GM23338 (cell line): ENCODE data around the gene DLGAP4. TPM values are rescaled to one million over a fixed set of nuclear protein-coding genes. Genes with fewer than 3 reads are reported as not detected.

Source experiments
- ATAC-seq: fragments of 200-7000 bp; cut with Tn5 transposase; 3 replicates; pipeline ENCODE4 v1.9.1; 2020
- DNase-seq: peaks from one replicate; pipeline ENCODE4 v3.0.0-alpha.2; 2015; ENCODE audit warnings: low spot score
- H2AFZ ChIP-seq: fragments of 200-600 bp; sonication (generic); 2 replicates; pipeline ENCODE4 v1.8.0; 2016; ENCODE audit warnings: antibody characterized with exemption, mild to moderate bottlenecking, moderate library complexity
- H3F3A ChIP-seq: fragments of 200-600 bp; sonication (generic); replicated peaks from 2 replicates; pipeline ENCODE4 v1.8.0; 2017; ENCODE audit warnings: antibody characterized with exemption, mixed run types, low read depth
- H3K27ac ChIP-seq: fragments of 200-600 bp; sonication (generic); 2 replicates; pipeline ENCODE4 v1.6.1; 2016; ENCODE audit warnings: low read depth
- H3K27me3 ChIP-seq: fragments of 200-600 bp; sonication (generic); 2 replicates; pipeline ENCODE4 v1.8.0; 2016; ENCODE audit warnings: mild to moderate bottlenecking, mixed run types, moderate library complexity; ENCODE audit not compliant: insufficient read depth
- H3K36me3 ChIP-seq: fragments of 200-600 bp; sonication (generic); 2 replicates; pipeline ENCODE4 v1.8.0; 2016; ENCODE audit warnings: mild to moderate bottlenecking; ENCODE audit not compliant: insufficient read depth
- H3K4me1 ChIP-seq: fragments of 200-600 bp; sonication (generic); 2 replicates; pipeline ENCODE4 v1.8.0; 2016; ENCODE audit warnings: mild to moderate bottlenecking, moderate library complexity; ENCODE audit not compliant: insufficient read depth
- H3K4me2 ChIP-seq: fragments of 200-600 bp; sonication (generic); 2 replicates; pipeline ENCODE4 v1.7.1; 2017; ENCODE audit warnings: mixed run types
- H3K4me3 ChIP-seq: fragments of 200-600 bp; sonication (generic); 2 replicates; pipeline ENCODE4 v1.6.1; 2016; ENCODE audit warnings: mixed run types
- H3K79me2 ChIP-seq: fragments of 200-600 bp; sonication (generic); replicated peaks from 2 replicates; pipeline ENCODE4 v1.8.0; 2017; ENCODE audit warnings: mild to moderate bottlenecking; ENCODE audit not compliant: insufficient read depth
- H3K9me2 ChIP-seq: fragments of 200-600 bp; sonication (generic); 2 replicates; pipeline ENCODE4 v1.8.0; 2017; ENCODE audit not compliant: insufficient read depth
- H4K20me1 ChIP-seq: fragments of 200-600 bp; sonication (generic); replicated peaks from 2 replicates; pipeline ENCODE4 v1.8.0; 2017; ENCODE audit warnings: mild to moderate bottlenecking; ENCODE audit not compliant: insufficient read depth
- H3K27ac Mint-ChIP-seq: 2 replicates; pipeline ENCODE4 v1.8.0; 2020; ENCODE audit warnings: inconsistent platforms, mild to moderate bottlenecking, moderate library complexity, mixed read lengths
- H3K27me3 Mint-ChIP-seq: 3 replicates; pipeline ENCODE4 v1.8.0; 2022; ENCODE audit warnings: low read depth, mild to moderate bottlenecking, moderate library complexity, mixed read lengths, inconsistent platforms; ENCODE audit not compliant: insufficient read depth, poor library complexity
- H3K36me3 Mint-ChIP-seq: 3 replicates; pipeline ENCODE4 v1.8.0; 2021; ENCODE audit warnings: low read depth, mild to moderate bottlenecking, inconsistent platforms, moderate library complexity, mixed read lengths
- H3K4me1 Mint-ChIP-seq: 3 replicates; pipeline ENCODE4 v1.8.0; 2020; ENCODE audit warnings: mild to moderate bottlenecking, inconsistent platforms, mixed read lengths
- H3K4me3 Mint-ChIP-seq: 3 replicates; pipeline ENCODE4 v1.8.0; 2021; ENCODE audit warnings: moderate library complexity, mild to moderate bottlenecking, inconsistent platforms, mixed read lengths
- H3K9me3 Mint-ChIP-seq: 3 replicates; pipeline ENCODE4 v1.8.0; 2020; ENCODE audit warnings: moderate library complexity, mild to moderate bottlenecking, inconsistent platforms, mixed read lengths
- CREB1 ChIP-seq: fragments of 250-450 bp; sonication (Bioruptor Pico); IDR thresholded peaks from 2 replicates; pipeline ENCODE4 v1.5.0; 2020; ENCODE audit warnings: low read depth, mild to moderate bottlenecking, moderate library complexity
- EZH2 ChIP-seq: fragments of 200-600 bp; sonication (generic); IDR thresholded peaks from one replicate; pipeline ENCODE4 v1.8.0; 2017; ENCODE audit warnings: antibody characterized with exemption, mild to moderate bottlenecking, low read depth; ENCODE audit not compliant: unreplicated experiment
- NANOG ChIP-seq: IDR thresholded peaks from 2 replicates; pipeline ENCODE4 v1.6.1; 2016; ENCODE audit warnings: antibody characterized with exemption, borderline replicate concordance
- POLR2AphosphoS5 ChIP-seq: IDR thresholded peaks from 2 replicates; pipeline ENCODE4 v1.6.1; 2016; ENCODE audit warnings: antibody characterized with exemption, low read depth
- ZNF114 ChIP-seq: fragments of 250-450 bp; sonication (Bioruptor Pico); IDR thresholded peaks from 2 replicates; pipeline ENCODE4 v1.5.0; 2020; ENCODE audit warnings: mild to moderate bottlenecking, moderate library complexity
- ZNF331 ChIP-seq: fragments of 250-450 bp; sonication (Bioruptor Pico); IDR thresholded peaks from 2 replicates; pipeline ENCODE4 v1.5.0; 2020; ENCODE audit warnings: low read depth, mild to moderate bottlenecking, moderate library complexity
- polyA plus RNA-seq: library from polyadenylated mRNA; unstranded; fragments of >200 nt; fragmentation: Nextera tagmentation; extraction: Ambion mirVana; gene quantifications from 2 replicates; pipeline ENCODE4 v1.2.1, GENCODE V29; 2016
- total RNA-seq: library from RNA; depleted of rRNA; stranded (reverse); fragments of >200 nt; shearing (Covaris generic); gene quantifications from 2 replicates; pipeline ENCODE4 v1.2.3, GENCODE V29; 2014
- TF ChIP-seq, protein P1 (sequence below): fragments of 250-450 bp; sonication (Bioruptor Pico); IDR thresholded peaks from 2 replicates; pipeline ENCODE4 v1.5.0; 2020; ENCODE audit warnings: mild to moderate bottlenecking, moderate library complexity

DLGAP4 gene
- total and polyA plus RNA-seq, 2 experiments from 2014 or later, result 46.1 to 52.2 TPM

DNA sequence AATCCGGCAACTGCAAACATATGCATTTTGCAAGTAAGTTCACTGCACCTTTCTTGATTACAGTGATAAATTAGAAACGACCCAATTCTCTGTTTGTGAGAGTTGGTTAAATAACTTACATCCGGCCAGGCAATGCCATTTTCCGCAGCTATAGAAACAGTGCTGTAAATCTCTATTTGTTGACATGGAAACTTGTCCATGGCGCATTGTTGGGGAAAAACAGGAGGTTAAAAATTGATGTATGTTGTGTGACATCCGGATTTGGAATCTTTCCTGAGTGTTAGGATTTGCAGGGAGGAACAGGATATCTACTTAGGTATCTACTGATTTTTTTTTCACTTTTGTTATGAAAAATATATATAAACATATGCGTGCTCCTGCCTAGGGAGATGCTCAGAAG lies 66.5 kb downstream of the DLGAP4 start:
- Histone ChIP-seq H3K27me3 (no peaks in the 10 kb centered on the region), H3F3A (peaks cover 5% of the 10 kb centered on the region; the same call in 1 of the 2 replicates), H3K4me3 (no peak overlapping the region), H3K36me3 (no peaks in the 10 kb centered on the region), H4K20me1 (no peaks in the 10 kb centered on the region), H3K27ac (no peak overlapping the region), H3K79me2 (no peaks in the 10 kb centered on the region), H3K9me2 (no peaks in the 10 kb centered on the region), H3K4me1 (peaks cover 11% of the 10 kb centered on the region; the same call in 1 of the 2 replicates), H2AFZ (no peak overlapping the region), H3K4me2 (no peak overlapping the region)
- H3K27me3 Mint-ChIP-seq, result peaks cover 10% of the 10 kb centered on the region
- H3K9me3 Mint-ChIP-seq, result no peaks in the 10 kb centered on the region
- no peak for DNase-seq
- H3K36me3 Mint-ChIP-seq, result no peaks in the 10 kb centered on the region
- peaks cover 16% of the 10 kb centered on the region for H3K4me1 Mint-ChIP-seq
- no peak for ATAC-seq
- TF ChIP-seq, protein P1, sequence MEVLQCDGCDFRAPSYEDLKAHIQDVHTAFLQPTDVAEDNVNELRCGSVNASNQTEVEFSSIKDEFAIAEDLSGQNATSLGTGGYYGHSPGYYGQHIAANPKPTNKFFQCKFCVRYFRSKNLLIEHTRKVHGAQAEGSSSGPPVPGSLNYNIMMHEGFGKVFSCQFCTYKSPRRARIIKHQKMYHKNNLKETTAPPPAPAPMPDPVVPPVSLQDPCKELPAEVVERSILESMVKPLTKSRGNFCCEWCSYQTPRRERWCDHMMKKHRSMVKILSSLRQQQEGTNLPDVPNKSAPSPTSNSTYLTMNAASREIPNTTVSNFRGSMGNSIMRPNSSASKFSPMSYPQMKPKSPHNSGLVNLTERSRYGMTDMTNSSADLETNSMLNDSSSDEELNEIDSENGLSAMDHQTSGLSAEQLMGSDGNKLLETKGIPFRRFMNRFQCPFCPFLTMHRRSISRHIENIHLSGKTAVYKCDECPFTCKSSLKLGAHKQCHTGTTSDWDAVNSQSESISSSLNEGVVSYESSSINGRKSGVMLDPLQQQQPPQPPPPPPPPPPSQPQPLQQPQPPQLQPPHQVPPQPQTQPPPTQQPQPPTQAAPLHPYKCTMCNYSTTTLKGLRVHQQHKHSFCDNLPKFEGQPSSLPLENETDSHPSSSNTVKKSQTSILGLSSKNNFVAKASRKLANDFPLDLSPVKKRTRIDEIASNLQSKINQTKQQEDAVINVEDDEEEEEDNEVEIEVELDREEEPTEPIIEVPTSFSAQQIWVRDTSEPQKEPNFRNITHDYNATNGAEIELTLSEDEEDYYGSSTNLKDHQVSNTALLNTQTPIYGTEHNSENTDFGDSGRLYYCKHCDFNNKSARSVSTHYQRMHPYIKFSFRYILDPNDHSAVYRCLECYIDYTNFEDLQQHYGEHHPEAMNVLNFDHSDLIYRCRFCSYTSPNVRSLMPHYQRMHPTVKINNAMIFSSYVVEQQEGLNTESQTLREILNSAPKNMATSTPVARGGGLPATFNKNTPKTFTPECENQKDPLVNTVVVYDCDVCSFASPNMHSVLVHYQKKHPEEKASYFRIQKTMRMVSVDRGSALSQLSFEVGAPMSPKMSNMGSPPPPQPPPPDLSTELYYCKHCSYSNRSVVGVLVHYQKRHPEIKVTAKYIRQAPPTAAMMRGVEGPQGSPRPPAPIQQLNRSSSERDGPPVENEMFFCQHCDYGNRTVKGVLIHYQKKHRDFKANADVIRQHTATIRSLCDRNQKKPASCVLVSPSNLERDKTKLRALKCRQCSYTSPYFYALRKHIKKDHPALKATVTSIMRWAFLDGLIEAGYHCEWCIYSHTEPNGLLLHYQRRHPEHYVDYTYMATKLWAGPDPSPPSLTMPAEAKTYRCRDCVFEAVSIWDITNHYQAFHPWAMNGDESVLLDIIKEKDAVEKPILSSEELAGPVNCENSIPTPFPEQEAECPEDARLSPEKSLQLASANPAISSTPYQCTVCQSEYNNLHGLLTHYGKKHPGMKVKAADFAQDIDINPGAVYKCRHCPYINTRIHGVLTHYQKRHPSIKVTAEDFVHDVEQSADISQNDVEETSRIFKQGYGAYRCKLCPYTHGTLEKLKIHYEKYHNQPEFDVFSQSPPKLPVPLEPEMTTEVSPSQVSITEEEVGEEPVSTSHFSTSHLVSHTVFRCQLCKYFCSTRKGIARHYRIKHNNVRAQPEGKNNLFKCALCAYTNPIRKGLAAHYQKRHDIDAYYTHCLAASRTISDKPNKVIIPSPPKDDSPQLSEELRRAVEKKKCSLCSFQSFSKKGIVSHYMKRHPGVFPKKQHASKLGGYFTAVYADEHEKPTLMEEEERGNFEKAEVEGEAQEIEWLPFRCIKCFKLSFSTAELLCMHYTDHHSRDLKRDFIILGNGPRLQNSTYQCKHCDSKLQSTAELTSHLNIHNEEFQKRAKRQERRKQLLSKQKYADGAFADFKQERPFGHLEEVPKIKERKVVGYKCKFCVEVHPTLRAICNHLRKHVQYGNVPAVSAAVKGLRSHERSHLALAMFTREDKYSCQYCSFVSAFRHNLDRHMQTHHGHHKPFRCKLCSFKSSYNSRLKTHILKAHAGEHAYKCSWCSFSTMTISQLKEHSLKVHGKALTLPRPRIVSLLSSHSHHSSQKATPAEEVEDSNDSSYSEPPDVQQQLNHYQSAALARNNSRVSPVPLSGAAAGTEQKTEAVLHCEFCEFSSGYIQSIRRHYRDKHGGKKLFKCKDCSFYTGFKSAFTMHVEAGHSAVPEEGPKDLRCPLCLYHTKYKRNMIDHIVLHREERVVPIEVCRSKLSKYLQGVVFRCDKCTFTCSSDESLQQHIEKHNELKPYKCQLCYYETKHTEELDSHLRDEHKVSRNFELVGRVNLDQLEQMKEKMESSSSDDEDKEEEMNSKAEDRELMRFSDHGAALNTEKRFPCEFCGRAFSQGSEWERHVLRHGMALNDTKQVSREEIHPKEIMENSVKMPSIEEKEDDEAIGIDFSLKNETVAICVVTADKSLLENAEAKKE, result no peak
- no peak overlapping the region for H3K4me3 Mint-ChIP-seq
- H3K27ac Mint-ChIP-seq, result no peak overlapping the region

DNA sequence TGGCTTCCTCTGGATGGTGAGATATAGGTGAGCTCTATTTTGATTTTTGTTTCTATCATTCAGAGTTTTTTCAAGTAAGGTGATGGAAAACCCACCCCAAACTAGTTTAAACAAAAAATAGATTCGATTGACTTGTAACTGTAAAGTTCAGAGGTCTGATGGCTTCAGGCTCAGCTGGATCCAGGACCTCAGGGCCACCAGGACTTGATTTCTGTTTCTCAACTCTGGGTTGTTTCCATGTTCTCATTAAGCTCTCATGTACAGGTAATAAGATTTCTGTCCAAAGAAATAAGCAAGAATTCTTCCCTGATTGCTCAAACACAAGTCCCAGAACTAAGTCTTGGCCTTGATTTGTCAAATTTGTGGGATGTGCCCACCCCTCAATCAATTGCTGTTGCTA lies 67.0 kb downstream of the DLGAP4 start:
- Histone ChIP-seq H3K4me1 (peaks cover 8% of the 10 kb centered on the region; the same call in 1 of the 2 replicates), H4K20me1 (no peaks in the 10 kb centered on the region), H3K79me2 (no peaks in the 10 kb centered on the region), H3F3A (peaks cover 5% of the 10 kb centered on the region; the same call in 1 of the 2 replicates), H3K27me3 (no peaks in the 10 kb centered on the region), H3K4me2 (no peak overlapping the region), H3K9me2 (no peaks in the 10 kb centered on the region), H3K4me3 (no peak overlapping the region), H3K27ac (no peak overlapping the region), H3K36me3 (no peaks in the 10 kb centered on the region), H2AFZ (no peak overlapping the region)
- Mint-ChIP-seq H3K4me3 (no peak overlapping the region), H3K9me3 (no peaks in the 10 kb centered on the region), H3K27ac (no peak overlapping the region), H3K4me1 (peaks cover 14% of the 10 kb centered on the region), H3K36me3 (no peaks in the 10 kb centered on the region), H3K27me3 (peaks cover 10% of the 10 kb centered on the region)
- no peak for ATAC-seq
- no peak for DNase-seq
- TF ChIP-seq ZNF331 (CRISPR knock-in tag) (no peak), CREB1 (CRISPR knock-in tag) (no peak), EZH2 (no peak), ZNF114 (CRISPR knock-in tag) (no peak), NANOG (no peak), POLR2AphosphoS5 (no peak)
- TF ChIP-seq, protein P1, result no peak
